Breast epithelium (tissue), 4 donors: ENCODE data around the gene RPL19. TPM values are rescaled to one million over a fixed set of nuclear protein-coding genes. Genes with fewer than 3 reads are reported as not detected.

Experiments used
- DNase-seq, 2 donors: peaks; one replicate each; pipeline ENCODE4 v3.0.0-alpha.2; 2019; ENCODE audit warnings: low spot score in 2 of 2
- H3K27ac ChIP-seq, 2 donors: fragments of 200-600 bp; sonication (generic) in 1 of 2; one replicate each; pipeline ENCODE4 v1.5.1; 2016 to 2019; ENCODE audit warnings: mild to moderate bottlenecking in 1 of 2
- H3K27me3 ChIP-seq, 2 donors: fragments of 200-600 bp; sonication (generic) in 1 of 2; one replicate each; pipeline versions ENCODE4 v1.5.1 to v1.6.0; 2017 to 2019; ENCODE audit warnings: control low read depth in 1 of 2, mild to moderate bottlenecking in 1 of 2
- H3K36me3 ChIP-seq: fragments of 200-600 bp; one replicate; pipeline ENCODE4 v1.5.1; 2019
- H3K4me1 ChIP-seq, 2 donors: fragments of 200-600 bp; sonication (generic); one replicate each; pipeline ENCODE4 v1.5.1; 2016 to 2019; ENCODE audit warnings: control low read depth in 1 of 2
- H3K4me3 ChIP-seq, 3 donors: fragments of 200-600 bp; sonication (generic); 1 replicate in 2 of 3; 2 replicates in 1 of 3; pipeline ENCODE4 v1.5.1; 2016 to 2019; ENCODE audit warnings: mild to moderate bottlenecking in 3 of 3, moderate library complexity in 2 of 3
- H3K9me3 ChIP-seq, 2 donors: fragments of 200-600 bp; sonication (generic) in 1 of 2; one replicate each; pipeline ENCODE4 v1.5.1; 2016 to 2019; ENCODE audit warnings: control low read depth in 1 of 2
- CTCF ChIP-seq, 3 donors: fragments of 450-650 bp; IDR thresholded peaks; one replicate each; pipeline ENCODE4 v1.5.1; 2016 to 2017; ENCODE audit warnings: antibody characterized with exemption in 3 of 3, mild to moderate bottlenecking in 3 of 3, moderate library complexity in 3 of 3
- POLR2A ChIP-seq: fragments of 450-650 bp; IDR thresholded peaks from one replicate; pipeline ENCODE4 v1.6.1; 2016; ENCODE audit warnings: antibody characterized with exemption, mild to moderate bottlenecking, moderate library complexity
- POLR2AphosphoS5 ChIP-seq, 3 donors: sonication (generic); formaldehyde crosslinking; IDR thresholded peaks; one replicate each; pipeline ENCODE4 v1.6.1; 2017; ENCODE audit warnings: antibody characterized with exemption in 3 of 3
- intact Hi-C: fragments of 100-400 bp; cut with DNase I; formaldehyde crosslinking; loops from one replicate; pipeline ENCODE4 v1.15.1; 2023; ENCODE audit warnings: low total_unique reads
- total RNA-seq, 3 donors: library from RNA; depleted of rRNA; stranded (reverse); fragments of >200 nt; gene quantifications; one replicate each; pipeline ENCODE4 v1.1.0, GENCODE V29; 2016

RPL19 gene
- total RNA-seq, 3 donors from 2014 or later: 2,817 to 3,666 (median 3,432) TPM

DNA sequence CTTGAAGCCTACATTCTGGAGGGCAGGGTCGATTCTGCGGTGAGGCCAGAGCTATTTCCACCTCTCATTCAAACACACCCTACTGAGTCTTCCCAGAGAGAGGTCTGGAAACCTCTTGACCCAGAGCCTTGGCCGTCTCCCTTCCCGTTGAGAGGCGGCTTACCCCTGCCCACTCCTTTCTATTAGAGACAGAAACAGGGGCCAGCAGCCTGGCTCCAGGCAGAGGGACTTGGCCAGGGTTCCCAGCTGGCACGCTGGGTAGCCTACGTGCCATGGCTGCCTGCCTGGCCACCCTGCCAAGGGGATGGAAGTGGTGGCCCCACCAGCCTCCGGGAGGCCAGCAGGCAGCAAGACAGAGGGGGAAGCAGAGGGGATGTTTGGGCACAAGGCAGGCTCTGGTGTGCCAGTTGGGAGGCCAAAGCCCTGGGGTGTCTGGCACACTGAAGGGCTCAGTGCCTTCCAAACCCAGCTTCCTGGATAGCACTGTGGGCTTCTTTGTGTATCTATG lies 19.6 kb downstream of the RPL19 start:
- H3K9me3 ChIP-seq: no peaks in the 10 kb centered on the region
- peaks cover 0 to 4% of the 10 kb centered on the region in 2 donors for H3K4me1 ChIP-seq
- intact Hi-C loops: loop anchor here (1.0 kb wide), 1 partner anchor 10 kb away; no protein-coding TSS in a partner anchor
- H3K27ac ChIP-seq: peak overlapping the region; percentile 83 to 87
- peak overlapping the region in 1 of 3 donors; percentile 45 for H3K4me3 ChIP-seq
- DNase-seq: peak in 1 of 2 donors; percentile 94
- TF ChIP-seq POLR2AphosphoS5 (IDR thresholded peaks at IDR 0.05): peak in 2 of 3 donors; percentile 67 to 79
- TF ChIP-seq CTCF (IDR thresholded peaks at IDR 0.05): no peak
- peaks cover 0 to 2% of the 10 kb centered on the region in 2 donors for H3K27me3 ChIP-seq
- no peaks in the 10 kb centered on the region for H3K36me3 ChIP-seq

- intact Hi-C loops: no loop called here
- no peak for DNase-seq
- peak overlapping the region in 1 of 3 donors; percentile 87 for H3K4me3 ChIP-seq
- no peaks in the 10 kb centered on the region for H3K36me3 ChIP-seq
- H3K27me3 ChIP-seq: peaks cover 4 to 7% of the 10 kb centered on the region in 2 donors
- no peaks in the 10 kb centered on the region for H3K9me3 ChIP-seq
- TF ChIP-seq POLR2A (no peak), POLR2AphosphoS5 (IDR thresholded peaks at IDR 0.05) (no peak)
- H3K4me1 ChIP-seq: peaks cover 6 to 10% of the 10 kb centered on the region in 2 donors
- H3K27ac ChIP-seq: peak overlapping the region; percentile 83 to 87
Observed at GRCh38 chr17:39221572-39221971, 21.5 kb downstream of the RPL19 start.

- Histone ChIP-seq H3K9me3 (no peaks in the 10 kb centered on the region), H3K27ac (peak overlapping the region; percentile 83 to 87), H3K27me3 (peaks cover 4 to 7% of the 10 kb centered on the region in 2 donors), H3K4me3 (peak overlapping the region in 2 of 3 donors; percentile 75 to 87), H3K36me3 (no peaks in the 10 kb centered on the region), H3K4me1 (peaks cover 6 to 10% of the 10 kb centered on the region in 2 donors)
- peak; percentile 71 to 95 for DNase-seq
- TF ChIP-seq POLR2AphosphoS5 (IDR thresholded peaks at IDR 0.05) (peak; percentile 66 to 86 (median 73)), POLR2A (no peak), CTCF (IDR thresholded peaks at IDR 0.05) (no peak)
- intact Hi-C loops: no loop called here
Observed at GRCh38 chr17:39222151-39222550, 22.1 kb downstream of the RPL19 start.

GRCh38 chr17:39222866-39223834 lies 23.1 kb downstream of the RPL19 start:
- intact Hi-C loops: no loop called here
- H3K27ac ChIP-seq: peak overlapping the region; percentile 83 to 87
- peaks cover 4 to 7% of the 10 kb centered on the region in 2 donors for H3K27me3 ChIP-seq
- peaks cover 6% of the 10 kb centered on the region in 2 donors for H3K4me1 ChIP-seq
- H3K36me3 ChIP-seq: no peaks in the 10 kb centered on the region
- DNase-seq: no peak
- TF ChIP-seq POLR2AphosphoS5 (IDR thresholded peaks at IDR 0.05): no peak
- no peak for TF ChIP-seq CTCF (IDR thresholded peaks at IDR 0.05)
- no peak for TF ChIP-seq POLR2A
- no peaks in the 10 kb centered on the region for H3K9me3 ChIP-seq
- H3K4me3 ChIP-seq: peak overlapping the region in 2 of 3 donors; percentile 75 to 87

- Histone ChIP-seq H3K36me3 (no peaks in the 10 kb centered on the region), H3K4me3 (peak overlapping the region in 2 of 3 donors; percentile 75 to 87), H3K9me3 (no peaks in the 10 kb centered on the region), H3K4me1 (peaks cover 6% of the 10 kb centered on the region in 2 donors), H3K27ac (peak overlapping the region; percentile 83 to 87), H3K27me3 (peaks cover 4 to 7% of the 10 kb centered on the region in 2 donors)
- intact Hi-C loops: no loop called here
- TF ChIP-seq POLR2A (no peak), POLR2AphosphoS5 (IDR thresholded peaks at IDR 0.05) (no peak), CTCF (IDR thresholded peaks at IDR 0.05) (no peak)
- no peak for DNase-seq
Observed at GRCh38 chr17:39223907-39224777, 24.1 kb downstream of the RPL19 start.
